GM23248 (cell line): ENCODE measurements around the gene FGF21. TPM values are rescaled to one million over a fixed set of nuclear protein-coding genes. Genes with fewer than 3 reads are reported as not detected.

Source experiments
- DNase-seq: peaks from one replicate; pipeline ENCODE4 v3.0.0-alpha.2; 2015
- H2AFZ ChIP-seq: fragments of 200-600 bp; sonication (generic); 2 replicates; pipeline ENCODE4 v1.6.1; 2016; ENCODE audit warnings: antibody characterized with exemption
- H3F3A ChIP-seq: fragments of 200-600 bp; sonication (generic); 2 replicates; pipeline ENCODE4 v1.6.1; 2016; ENCODE audit warnings: mild to moderate bottlenecking, antibody characterized with exemption, mixed run types; ENCODE audit not compliant: insufficient read depth
- H3K27ac ChIP-seq: fragments of 200-600 bp; sonication (generic); 2 replicates; pipeline ENCODE4 v1.5.1; 2016; ENCODE audit warnings: mild to moderate bottlenecking
- H3K27me3 ChIP-seq: fragments of 200-600 bp; sonication (generic); replicated peaks from 2 replicates; pipeline ENCODE4 v1.6.1; 2016; ENCODE audit warnings: mild to moderate bottlenecking; ENCODE audit not compliant: insufficient read depth
- H3K36me3 ChIP-seq: fragments of 200-600 bp; sonication (generic); 2 replicates; pipeline ENCODE4 v1.6.1; 2016; ENCODE audit warnings: low read depth, mild to moderate bottlenecking
- H3K4me1 ChIP-seq: fragments of 200-600 bp; sonication (generic); 2 replicates; pipeline ENCODE4 v1.6.1; 2016; ENCODE audit warnings: mild to moderate bottlenecking; ENCODE audit not compliant: insufficient read depth
- H3K4me2 ChIP-seq: fragments of 200-600 bp; sonication (generic); one replicate; pipeline ENCODE4 v1.6.1; 2016; ENCODE audit warnings: mild to moderate bottlenecking; ENCODE audit not compliant: unreplicated experiment
- H3K4me3 ChIP-seq: fragments of 200-600 bp; sonication (generic); 2 replicates; pipeline ENCODE4 v1.5.1; 2016; ENCODE audit warnings: mild to moderate bottlenecking
- H3K79me2 ChIP-seq: fragments of 200-600 bp; sonication (generic); 2 replicates; pipeline ENCODE4 v1.6.1; 2016; ENCODE audit warnings: mild to moderate bottlenecking; ENCODE audit not compliant: insufficient read depth
- H3K9ac ChIP-seq: fragments of 200-600 bp; sonication (generic); 2 replicates; pipeline ENCODE4 v1.6.1; 2016; ENCODE audit warnings: mild to moderate bottlenecking
- H3K9me2 ChIP-seq: fragments of 200-600 bp; sonication (generic); 2 replicates; pipeline ENCODE4 v1.6.1; 2016; ENCODE audit warnings: mixed run types, mild to moderate bottlenecking, moderate library complexity; ENCODE audit not compliant: insufficient read depth
- H3K9me3 ChIP-seq: fragments of 200-600 bp; sonication (generic); one replicate; pipeline ENCODE4 v1.6.1; 2017; ENCODE audit warnings: low read depth
- H4K20me1 ChIP-seq: fragments of 200-600 bp; sonication (generic); 2 replicates; pipeline ENCODE4 v1.6.0; 2016; ENCODE audit not compliant: insufficient read depth
- EZH2 ChIP-seq: fragments of 200-600 bp; sonication (generic); IDR thresholded peaks from 2 replicates; pipeline ENCODE4 v1.6.1; 2018; ENCODE audit warnings: antibody characterized with exemption, mild to moderate bottlenecking; ENCODE audit not compliant: insufficient read depth, poor library complexity, severe bottlenecking
- EZH2phosphoT487 ChIP-seq: fragments of 200-600 bp; sonication (generic); IDR thresholded peaks from 2 replicates; pipeline ENCODE4 v1.6.1; 2018; ENCODE audit warnings: antibody characterized with exemption, moderate library complexity, mild to moderate bottlenecking, low read depth; ENCODE audit not compliant: insufficient read depth
- WGBS, 2 experiments: methylation state at CpG; one replicate each; pipeline ENCODE4 v1.1.6; 2015 to 2017; ENCODE audit warnings: low lambda C conversion rate in 2 of 2, low coverage in 1 of 2; ENCODE audit errors: missing lambda C conversion rate in 2 of 2; 5-methylcytosine and 5-hydroxymethylcytosine counted together
- in situ Hi-C: fragments of 300-500 bp; cut with MboI; formaldehyde crosslinking; loops from 2 replicates; pipeline ENCODE4 v1.15.0; 2020
- polyA plus RNA-seq: library from polyadenylated mRNA; unstranded; fragments of >200 nt; fragmentation: Nextera tagmentation; extraction: Ambion mirVana; gene quantifications from 2 replicates; pipeline ENCODE4 v1.2.1, GENCODE V29; 2016
- total RNA-seq: library from RNA; depleted of rRNA; stranded (reverse); fragments of >200 nt; shearing (Covaris generic); gene quantifications from 2 replicates; pipeline ENCODE4 v1.2.3, GENCODE V29; 2014

Gene FGF21
- total and polyA plus RNA-seq, 2 experiments from 2014 or later, result not detected

DNA sequence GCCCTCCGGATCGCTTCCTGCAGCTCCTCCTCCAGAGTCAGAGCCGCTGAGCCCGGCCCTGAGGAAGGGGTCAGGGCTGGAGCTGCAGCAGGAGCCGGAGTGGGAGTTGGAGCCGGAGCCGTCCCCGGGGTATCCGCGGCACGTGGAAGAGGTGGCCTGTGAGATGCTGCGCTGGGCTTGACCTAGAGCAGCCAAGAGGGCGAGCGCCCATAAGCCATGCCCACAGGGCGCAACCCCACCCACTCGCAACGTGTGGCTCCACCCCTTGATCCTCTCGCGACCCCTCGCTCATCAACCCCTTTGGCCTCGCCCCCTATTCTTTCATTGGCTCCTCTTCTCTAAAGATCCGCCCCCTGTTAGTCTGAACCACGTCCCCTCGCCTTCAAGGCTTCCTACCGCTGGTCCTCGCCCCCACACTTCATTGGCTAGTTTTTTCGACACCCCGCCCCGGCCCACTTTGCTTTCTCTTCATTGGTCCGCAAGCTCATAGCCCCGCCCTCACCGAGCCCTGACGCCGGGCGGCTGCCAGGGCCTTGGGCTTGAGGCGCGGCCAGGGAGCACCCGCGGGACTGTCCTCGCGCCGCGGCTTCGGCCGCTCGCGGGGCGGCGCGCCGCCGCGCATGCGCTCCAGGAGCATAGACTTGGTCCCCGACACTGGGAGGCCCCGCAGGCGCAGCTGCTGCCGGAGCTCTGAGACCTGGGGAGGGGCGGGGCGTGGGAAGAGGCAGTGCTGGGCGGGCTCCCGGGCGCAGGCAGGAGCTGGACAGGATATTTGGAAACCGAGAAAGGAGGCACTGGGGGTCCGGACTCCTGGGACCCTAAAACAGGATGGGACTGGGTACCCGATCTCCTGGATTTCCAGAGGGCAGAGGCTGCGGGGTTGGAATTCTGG, 41.2 kb upstream of the FGF21 start:
- Histone ChIP-seq H3K79me2 (0 out of 2 replicates have a peak, but pooled peaks cover 8% of the 10 kb centered on the region), H3K4me2 (peak overlapping the region; percentile 89), H3K9ac (peak overlapping the region; percentile 83), H2AFZ (peak overlapping the region; percentile 94), H3K27ac (peak overlapping the region; percentile 60), H3K27me3 (no peaks in the 10 kb centered on the region), H3K4me1 (peaks cover 24% of the 10 kb centered on the region), H3K36me3 (no peaks in the 10 kb centered on the region), H3F3A (peaks cover 7% of the 10 kb centered on the region; the same call in 1 of the 2 replicates), H3K9me2 (no peaks in the 10 kb centered on the region), H3K9me3 (no peaks in the 10 kb centered on the region), H3K4me3 (peak overlapping the region; percentile 86), H4K20me1 (no peaks in the 10 kb centered on the region)
- in situ Hi-C loops, result no loop called here
- no peak for TF ChIP-seq EZH2
- WGBS, 2 experiments, result 2 to 3% methylated on average over 56 to 67 of the region's 67 CpGs
- peak; percentile 100 for DNase-seq

- H2AFZ ChIP-seq, result peak overlapping the region; percentile 88
- H3K9me3 ChIP-seq, result no peaks in the 10 kb centered on the region
- H3F3A ChIP-seq, result peaks cover 7% of the 10 kb centered on the region; the same call in 1 of the 2 replicates
- 59 to 62% methylated on average over 26 of the region's 26 CpGs for WGBS, 2 experiments
- peak overlapping the region; percentile 89 for H3K4me2 ChIP-seq
- 0 out of 2 replicates have a peak, but pooled peaks cover 8% of the 10 kb centered on the region for H3K79me2 ChIP-seq
- H3K36me3 ChIP-seq, result no peaks in the 10 kb centered on the region
- peaks cover 24% of the 10 kb centered on the region for H3K4me1 ChIP-seq
- H3K27ac ChIP-seq, result peak overlapping the region; percentile 60
- DNase-seq, result no peak
- H3K9me2 ChIP-seq, result no peaks in the 10 kb centered on the region
- H3K9ac ChIP-seq, result peak overlapping the region; percentile 83
- no peaks in the 10 kb centered on the region for H4K20me1 ChIP-seq
- TF ChIP-seq EZH2 (no peak), EZH2phosphoT487 (no peak)
- no peaks in the 10 kb centered on the region for H3K27me3 ChIP-seq
- in situ Hi-C loops, result no loop called here
- peak overlapping the region; percentile 77 for H3K4me3 ChIP-seq
Measured at GRCh38 chr19:48714759-48715675, 40.3 kb upstream of the FGF21 start.

- in situ Hi-C loops, result no loop called here
Measured at GRCh38 chr19:48715681-48716171, 39.6 kb upstream of the FGF21 start.

More at GRCh38 chr19:48715681-48716171, 39.6 kb upstream of the FGF21 start:
- Histone ChIP-seq H3K27me3 (no peaks in the 10 kb centered on the region), H3K9ac (peak overlapping the region; percentile 60), H3K4me2 (peak overlapping the region; percentile 89), H3K79me2 (0 out of 2 replicates have a peak, but pooled peaks cover 8% of the 10 kb centered on the region), H3K4me1 (peaks cover 24% of the 10 kb centered on the region), H4K20me1 (no peaks in the 10 kb centered on the region), H3K27ac (peak overlapping the region; percentile 38; the same call in 1 of the 2 replicates), H3K4me3 (peak overlapping the region; percentile 77), H2AFZ (peak overlapping the region; percentile 88), H3K9me2 (no peaks in the 10 kb centered on the region), H3K36me3 (no peaks in the 10 kb centered on the region), H3F3A (peaks cover 7% of the 10 kb centered on the region; the same call in 1 of the 2 replicates), H3K9me3 (no peaks in the 10 kb centered on the region)
- TF ChIP-seq EZH2 (no peak), EZH2phosphoT487 (no peak)
- DNase-seq, result peak; percentile 41
- 27 to 29% methylated on average over 18 to 19 of the region's 19 CpGs for WGBS, 2 experiments
